Measurements from ENCODE around the gene ENTPD8. TPM values are rescaled to one million over a fixed set of nuclear protein-coding genes. Genes with fewer than 3 reads are reported as not detected.

ENTPD8 gene
- total RNA-seq, 1 experiment from 2014 or later: 0.97 TPM

GRCh38 chr9:137396227-137396626 lies 44.9 kb downstream of the ENTPD8 start:
- CTCF ChIA-PET: interaction anchor here (0.6 kb wide), 1 partner anchor 325 kb away, joined by 3 read pairs; no protein-coding TSS in a partner anchor
- no peak for TF ChIP-seq CTCF (IDR thresholded peaks at IDR 0.05; ENCODE audit: unreplicated experiment)

GRCh38 chr9:137395666-137396010 lies 45.5 kb downstream of the ENTPD8 start:
- Mint-ChIP-seq H3K4me1 (ENCODE audit: low read depth, unreplicated experiment) (no peaks in the 10 kb centered on the region), H3K27ac (ENCODE audit: unreplicated experiment) (no peak overlapping the region), H3K27me3 (ENCODE audit: unreplicated experiment) (no peaks in the 10 kb centered on the region), H3K36me3 (ENCODE audit: insufficient read depth, unreplicated experiment) (no peaks in the 10 kb centered on the region), H3K9me3 (ENCODE audit: low read depth, unreplicated experiment) (peaks cover 5% of the 10 kb centered on the region), H3K4me3 (ENCODE audit: low read depth, unreplicated experiment) (no peak overlapping the region)
- no peak for TF ChIP-seq CTCF (IDR thresholded peaks at IDR 0.05; ENCODE audit: unreplicated experiment)
- no peak for DNase-seq
- intact Hi-C loops (cut with micrococcal nuclease; ENCODE audit: unreplicated experiment): no loop called here
- BruUV-seq (replicated peaks): no TSS peak
- CTCF ChIA-PET: interaction anchor here (0.6 kb wide), 1 partner anchor 326 kb away, joined by 3 read pairs; no protein-coding TSS in a partner anchor

More at GRCh38 chr9:137396227-137396626, 44.9 kb downstream of the ENTPD8 start:
- Mint-ChIP-seq H3K4me1 (ENCODE audit: low read depth, unreplicated experiment) (no peaks in the 10 kb centered on the region), H3K36me3 (ENCODE audit: insufficient read depth, unreplicated experiment) (no peaks in the 10 kb centered on the region), H3K27me3 (ENCODE audit: unreplicated experiment) (no peaks in the 10 kb centered on the region), H3K4me3 (ENCODE audit: low read depth, unreplicated experiment) (no peak overlapping the region), H3K9me3 (ENCODE audit: low read depth, unreplicated experiment) (peaks cover 5% of the 10 kb centered on the region), H3K27ac (ENCODE audit: unreplicated experiment) (no peak overlapping the region)
- DNase-seq: no peak
- BruUV-seq (replicated peaks): no TSS peak
- intact Hi-C loops (cut with micrococcal nuclease; ENCODE audit: unreplicated experiment): no loop called here

- intact Hi-C loops (cut with micrococcal nuclease; ENCODE audit: unreplicated experiment): no loop called here
- H3K4me1 Mint-ChIP-seq (ENCODE audit: low read depth, unreplicated experiment): no peaks in the 10 kb centered on the region
- H3K27me3 Mint-ChIP-seq (ENCODE audit: unreplicated experiment): no peaks in the 10 kb centered on the region
- H3K4me3 Mint-ChIP-seq (ENCODE audit: low read depth, unreplicated experiment): no peak overlapping the region
- H3K9me3 Mint-ChIP-seq (ENCODE audit: low read depth, unreplicated experiment): peaks cover 5% of the 10 kb centered on the region
- H3K27ac Mint-ChIP-seq (ENCODE audit: unreplicated experiment): no peak overlapping the region
- no peak for TF ChIP-seq CTCF (IDR thresholded peaks at IDR 0.05; ENCODE audit: unreplicated experiment)
- CTCF ChIA-PET: interaction anchor here (0.5 kb wide), 1 partner anchor 47 kb away, joined by 5 read pairs; no protein-coding TSS in a partner anchor
- no peak for DNase-seq
- BruUV-seq (replicated peaks): no TSS peak
- H3K36me3 Mint-ChIP-seq (ENCODE audit: insufficient read depth, unreplicated experiment): no peaks in the 10 kb centered on the region
Measured at GRCh38 chr9:137394866-137395665, 46.1 kb downstream of the ENTPD8 start.

GRCh38 chr9:137393176-137394150 lies 47.7 kb downstream of the ENTPD8 start:
- Mint-ChIP-seq H3K27me3 (ENCODE audit: unreplicated experiment) (no peaks in the 10 kb centered on the region), H3K27ac (ENCODE audit: unreplicated experiment) (no peak overlapping the region), H3K9me3 (ENCODE audit: low read depth, unreplicated experiment) (peaks cover 2% of the 10 kb centered on the region), H3K4me1 (ENCODE audit: low read depth, unreplicated experiment) (no peaks in the 10 kb centered on the region), H3K36me3 (ENCODE audit: insufficient read depth, unreplicated experiment) (no peaks in the 10 kb centered on the region), H3K4me3 (ENCODE audit: low read depth, unreplicated experiment) (no peak overlapping the region)
- no peak for TF ChIP-seq CTCF (IDR thresholded peaks at IDR 0.05; ENCODE audit: unreplicated experiment)
- BruUV-seq (replicated peaks): no TSS peak
- CTCF ChIA-PET: no interaction called here
- intact Hi-C loops (cut with micrococcal nuclease; ENCODE audit: unreplicated experiment): no loop called here
- no peak for DNase-seq
